Activated CD4-positive, alpha-beta T cell treated with anti-CD3 and anti-CD28 coated beads, Interleukin-2, Interleukin-4, amounts not matched to agents 100 ng/mL and 50 ng/mL, durations not matched to agents 16 hours and 8 hours (primary cell): ENCODE results near the gene TMEM135.
"Not testable (repeated sequence)": the region's sequence is repeated elsewhere in the genome, so short reads cannot be mapped to it uniquely, and the experiment has no call there.

Source experiments
- DNase-seq: peaks from one replicate; pipeline ENCODE4 v3.0.0-alpha.2; 2020; ENCODE audit warnings: low spot score

The TMEM135 gene

GRCh38 chr11:87143641-87144040 is 105.9 kb downstream of the TMEM135 start:
- no peak for DNase-seq

GRCh38 chr11:87144252-87144651 is 106.5 kb downstream of the TMEM135 start:
- DNase-seq, result no peak

- no peak for DNase-seq
Observed at GRCh38 chr11:87148749-87149148, 111.0 kb downstream of the TMEM135 start.

GRCh38 chr11:87149782-87150181 is 112.0 kb downstream of the TMEM135 start:
- DNase-seq, result not testable (repeated sequence)

GRCh38 chr11:87150936-87151335 is 113.2 kb downstream of the TMEM135 start:
- no peak for DNase-seq

- DNase-seq, result no peak
Observed at GRCh38 chr11:87154246-87154645, 116.5 kb downstream of the TMEM135 start.

- DNase-seq, result no peak
Observed at GRCh38 chr11:87156970-87157369, 119.2 kb downstream of the TMEM135 start.

GRCh38 chr11:87169076-87169475 is 131.3 kb downstream of the TMEM135 start:
- not testable (repeated sequence) for DNase-seq

- no peak for DNase-seq
Observed at GRCh38 chr11:87173185-87174039, 135.7 kb downstream of the TMEM135 start.

GRCh38 chr11:87174870-87175269 is 137.1 kb downstream of the TMEM135 start:
- DNase-seq, result no peak

- no peak for DNase-seq
Observed at GRCh38 chr11:87176044-87176443, 138.3 kb downstream of the TMEM135 start.

GRCh38 chr11:87179621-87180020 is 141.9 kb downstream of the TMEM135 start:
- DNase-seq, result no peak

- DNase-seq, result no peak
Observed at GRCh38 chr11:87180742-87181141, 143.0 kb downstream of the TMEM135 start.

GRCh38 chr11:87181143-87181542 is 143.4 kb downstream of the TMEM135 start:
- no peak for DNase-seq

- no peak for DNase-seq
Observed at GRCh38 chr11:87185228-87185627, 147.5 kb downstream of the TMEM135 start.

GRCh38 chr11:87187076-87187475 is 149.3 kb downstream of the TMEM135 start:
- no peak for DNase-seq

GRCh38 chr11:87187930-87188329 is 150.2 kb downstream of the TMEM135 start:
- DNase-seq, result no peak

- DNase-seq, result not testable (repeated sequence)
Observed at GRCh38 chr11:87188396-87188795, 150.7 kb downstream of the TMEM135 start.

GRCh38 chr11:87188921-87189320 is 151.2 kb downstream of the TMEM135 start:
- DNase-seq, result not testable (repeated sequence)

- DNase-seq, result no peak
Observed at GRCh38 chr11:87190071-87190470, 152.3 kb downstream of the TMEM135 start.

- no peak for DNase-seq
Observed at GRCh38 chr11:87193756-87194470, 156.2 kb downstream of the TMEM135 start.

- DNase-seq, result no peak
Observed at GRCh38 chr11:87194985-87195820, 157.5 kb downstream of the TMEM135 start.
